ENCODE data around the gene LSM6.

LSM6 gene
- 14.8 to 49.6 (median 34.6) reads per million in 9 experiments for total RNA-seq

DNA sequence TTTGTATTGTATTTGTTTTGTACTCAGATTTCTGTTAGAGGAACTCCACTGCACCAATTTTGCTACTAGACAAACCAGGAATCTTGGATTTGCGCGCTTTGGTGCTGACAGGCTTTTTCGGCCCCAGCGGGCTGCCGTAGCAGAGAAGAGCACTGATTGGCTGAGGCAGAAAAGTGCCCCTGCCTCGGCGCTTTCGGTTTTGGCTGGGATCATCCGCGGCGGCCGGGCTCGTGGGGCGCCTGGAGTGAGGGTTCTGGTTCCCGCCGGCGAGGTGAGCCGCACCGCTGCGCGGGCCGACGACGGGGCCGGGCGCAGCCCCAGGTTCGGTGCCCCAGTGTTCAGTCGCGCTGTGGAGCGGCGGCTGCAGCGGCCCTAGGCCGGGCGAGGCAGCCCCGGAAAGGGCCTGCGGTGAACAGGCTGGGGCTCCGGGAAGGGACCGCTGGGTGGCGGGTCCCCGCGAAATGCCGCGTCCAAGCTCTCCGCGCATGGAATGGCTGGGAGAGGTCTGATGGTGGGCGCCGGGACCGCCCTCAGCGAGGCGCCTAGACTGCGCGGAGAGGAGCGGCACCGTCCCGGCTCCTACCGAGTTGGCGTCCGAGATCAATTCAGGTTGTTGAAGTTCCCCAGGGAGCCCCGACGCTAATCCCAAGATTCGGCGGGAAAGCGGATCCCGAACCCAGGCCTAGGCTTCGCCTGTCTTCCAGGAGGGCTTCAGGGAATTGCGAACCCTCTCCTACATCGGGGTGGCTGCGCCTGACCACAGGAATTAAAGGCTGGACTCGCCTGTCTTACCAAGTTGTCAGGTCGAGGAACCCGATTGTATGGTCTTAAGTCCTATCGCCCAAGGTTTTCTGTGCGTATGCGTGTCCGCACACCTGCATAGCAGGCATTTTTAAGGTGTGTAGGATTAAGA is at the start of gene LSM6:
TSS of gene LSM6 (plus strand) at position 178 of the 913 bp plus-strand sequence. CDS start 7,204 bp downstream, outside the sequence.
- Mint-ChIP-seq H3K27me3 (no peaks in the 10 kb centered on the region), H3K4me1 (ENCODE audit: low read depth in 2 of 2) (peaks cover 27 to 41% of the 10 kb centered on the region in 2 donors)

DNA sequence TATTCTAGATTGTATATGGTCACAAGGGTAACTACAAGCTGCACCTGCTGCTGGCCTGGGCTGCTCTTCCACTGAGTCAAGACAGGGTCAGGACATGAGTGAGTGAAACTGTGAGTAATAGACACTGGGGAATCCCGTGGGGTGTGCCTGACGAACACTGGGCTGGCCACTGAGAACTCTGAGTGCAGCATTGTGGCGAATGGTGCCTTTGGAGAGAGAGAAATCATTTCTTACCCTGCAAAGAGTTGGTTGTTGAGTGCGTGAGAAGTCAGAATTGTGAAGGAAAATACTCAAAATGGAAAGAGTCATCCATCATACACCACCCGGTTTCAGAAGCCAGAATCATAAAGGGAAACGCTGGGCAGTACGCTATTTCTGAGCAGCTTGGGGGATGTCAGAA is 43.1 kb upstream of the LSM6 start:
- Mint-ChIP-seq H3K4me1 (ENCODE audit: low read depth in 2 of 2) (peaks cover 0 to 2% of the 10 kb centered on the region in 2 donors), H3K4me3 (no peak overlapping the region), H3K27ac (no peak overlapping the region), H3K36me3 (ENCODE audit: insufficient read depth) (no peaks in the 10 kb centered on the region), H3K27me3 (peaks cover 42 to 49% of the 10 kb centered on the region in 2 donors), H3K9me3 (no peaks in the 10 kb centered on the region)
- no peak for DNase-seq
- ATAC-seq (replicated peaks) = no peak

More for the DNA sequence above, at the start of gene LSM6:
- peak; percentile 73 to 76 (median 74) for DNase-seq
- H3K27ac Mint-ChIP-seq = peak within 1 kb of the TSS; percentile 90 to 94
- ATAC-seq (replicated peaks) = peak; percentile 93
- H3K9me3 Mint-ChIP-seq = no peaks in the 10 kb centered on the region
- peaks cover 16% of the 10 kb centered on the region for H3K36me3 Mint-ChIP-seq (ENCODE audit: insufficient read depth)
- peak within 1 kb of the TSS; percentile 76 to 88 for H3K4me3 Mint-ChIP-seq

DNA sequence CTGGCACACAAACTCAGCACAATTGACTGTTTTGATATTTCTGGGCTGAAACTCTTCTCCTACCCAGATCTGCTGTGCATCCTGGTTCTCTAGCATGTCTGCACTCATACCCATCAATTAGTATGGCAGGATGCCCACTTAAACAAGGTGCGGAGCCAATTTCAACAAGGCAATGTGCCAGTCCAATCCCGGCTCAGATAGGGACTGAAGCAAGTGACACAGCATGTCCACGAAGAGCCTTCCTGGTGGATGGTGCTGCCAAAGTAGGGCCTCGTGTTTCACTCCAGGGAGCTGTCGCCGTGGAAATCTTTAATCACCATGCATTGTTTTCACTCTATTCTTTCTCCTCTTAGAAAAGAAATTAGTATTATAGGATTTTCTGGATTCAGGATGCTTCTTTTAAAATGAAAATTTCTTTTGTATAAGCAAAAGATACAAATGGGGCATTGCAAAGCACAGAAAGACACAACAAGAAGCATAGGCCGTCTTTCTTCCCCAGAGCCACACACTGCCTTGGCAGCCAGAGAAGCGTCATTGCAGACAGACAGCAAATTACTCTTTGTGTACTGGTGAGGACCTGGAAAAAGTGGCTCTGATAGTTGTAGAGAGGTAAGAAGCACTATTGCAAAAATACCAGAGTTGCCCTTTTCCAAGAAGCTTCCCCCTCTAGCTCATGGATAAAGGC is 40.6 kb upstream of the LSM6 start:
- Mint-ChIP-seq H3K27me3 (peaks cover 57 to 67% of the 10 kb centered on the region in 2 donors), H3K9me3 (no peaks in the 10 kb centered on the region), H3K4me1 (ENCODE audit: low read depth in 2 of 2) (peaks cover 0 to 2% of the 10 kb centered on the region in 2 donors), H3K36me3 (ENCODE audit: insufficient read depth) (no peaks in the 10 kb centered on the region), H3K27ac (no peak overlapping the region), H3K4me3 (no peak overlapping the region)
- DNase-seq (no peak), ATAC-seq (replicated peaks) (no peak)

GRCh38 chr4:146135941-146136340 is 39.6 kb upstream of the LSM6 start:
- no peak overlapping the region for H3K4me3 Mint-ChIP-seq

GRCh38 chr4:146142768-146143167 is 32.8 kb upstream of the LSM6 start:
- DNase-seq (no peak), ATAC-seq (replicated peaks) (no peak)
- Mint-ChIP-seq H3K4me1 (ENCODE audit: low read depth in 2 of 2) (no peaks in the 10 kb centered on the region), H3K9me3 (no peaks in the 10 kb centered on the region), H3K27me3 (peaks cover 42% of the 10 kb centered on the region in 2 donors), H3K4me3 (no peak overlapping the region), H3K27ac (no peak overlapping the region), H3K36me3 (ENCODE audit: insufficient read depth) (no peaks in the 10 kb centered on the region)

More at GRCh38 chr4:146135941-146136340, 39.6 kb upstream of the LSM6 start:
- H3K27me3 Mint-ChIP-seq = peaks cover 55 to 57% of the 10 kb centered on the region in 2 donors
- H3K4me1 Mint-ChIP-seq (ENCODE audit: low read depth in 2 of 2) = peaks cover 0 to 2% of the 10 kb centered on the region in 2 donors
- ATAC-seq (replicated peaks) (no peak), DNase-seq (no peak)
- no peaks in the 10 kb centered on the region for H3K36me3 Mint-ChIP-seq (ENCODE audit: insufficient read depth)
- H3K9me3 Mint-ChIP-seq = no peaks in the 10 kb centered on the region
- no peak overlapping the region for H3K27ac Mint-ChIP-seq

DNA sequence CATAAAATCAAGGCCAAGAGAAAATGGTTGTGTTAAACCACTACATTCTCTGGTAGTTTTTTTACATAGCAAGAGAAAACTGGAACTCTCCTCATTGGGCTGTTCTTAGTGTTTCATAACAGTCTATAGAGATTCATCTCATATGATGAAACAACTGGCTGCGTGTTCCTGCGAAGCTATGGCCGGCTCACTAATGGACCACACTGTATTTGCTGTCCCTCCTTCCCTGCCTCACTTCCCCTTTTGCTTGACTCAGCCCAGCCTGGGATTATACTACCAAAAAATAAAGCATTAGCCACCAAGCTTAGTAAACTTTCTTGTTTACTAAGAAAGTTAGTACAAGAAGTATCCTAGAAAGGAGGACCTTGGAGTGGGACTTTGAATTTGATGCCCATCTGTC is 31.6 kb upstream of the LSM6 start:
- Mint-ChIP-seq H3K4me1 (ENCODE audit: low read depth in 2 of 2) (no peaks in the 10 kb centered on the region), H3K9me3 (no peaks in the 10 kb centered on the region), H3K36me3 (ENCODE audit: insufficient read depth) (no peaks in the 10 kb centered on the region), H3K27ac (no peak overlapping the region), H3K27me3 (peaks cover 31 to 33% of the 10 kb centered on the region in 2 donors), H3K4me3 (no peak overlapping the region)
- no peak for ATAC-seq (replicated peaks)
- DNase-seq = no peak

- Mint-ChIP-seq H3K36me3 (ENCODE audit: insufficient read depth) (no peaks in the 10 kb centered on the region), H3K4me1 (ENCODE audit: low read depth in 2 of 2) (no peaks in the 10 kb centered on the region), H3K4me3 (no peak overlapping the region), H3K27me3 (peaks cover 21 to 23% of the 10 kb centered on the region in 2 donors), H3K27ac (no peak overlapping the region), H3K9me3 (no peaks in the 10 kb centered on the region)
- DNase-seq (no peak), ATAC-seq (replicated peaks) (no peak)
These were observed 28.6 kb upstream of the LSM6 start for GRCh38 chr4:146146918-146147317.

- ATAC-seq (replicated peaks) (no peak), DNase-seq (no peak)
- no peak overlapping the region for H3K4me3 Mint-ChIP-seq
- no peaks in the 10 kb centered on the region for H3K36me3 Mint-ChIP-seq (ENCODE audit: insufficient read depth)
- no peak overlapping the region for H3K27ac Mint-ChIP-seq
- peaks cover 20% of the 10 kb centered on the region in 2 donors for H3K27me3 Mint-ChIP-seq
- no peaks in the 10 kb centered on the region for H3K4me1 Mint-ChIP-seq (ENCODE audit: low read depth in 2 of 2)
- no peaks in the 10 kb centered on the region for H3K9me3 Mint-ChIP-seq
These were observed 27.5 kb upstream of the LSM6 start for GRCh38 chr4:146148021-146148420.

GRCh38 chr4:146154057-146154456 is 21.5 kb upstream of the LSM6 start:
- peaks cover 18 to 23% of the 10 kb centered on the region in 2 donors for H3K27me3 Mint-ChIP-seq
- H3K36me3 Mint-ChIP-seq (ENCODE audit: insufficient read depth) = no peaks in the 10 kb centered on the region
- H3K4me1 Mint-ChIP-seq (ENCODE audit: low read depth in 2 of 2) = no peaks in the 10 kb centered on the region
- no peak for DNase-seq
- no peaks in the 10 kb centered on the region for H3K9me3 Mint-ChIP-seq
- H3K4me3 Mint-ChIP-seq = no peak overlapping the region
- ATAC-seq (replicated peaks) = no peak
- H3K27ac Mint-ChIP-seq = no peak overlapping the region

GRCh38 chr4:146155152-146155724 is 20.3 kb upstream of the LSM6 start:
- H3K4me1 Mint-ChIP-seq (ENCODE audit: low read depth in 2 of 2) = peaks cover 6 to 9% of the 10 kb centered on the region in 2 donors
- H3K27me3 Mint-ChIP-seq = peaks cover 18 to 23% of the 10 kb centered on the region in 2 donors
- no peaks in the 10 kb centered on the region for H3K36me3 Mint-ChIP-seq (ENCODE audit: insufficient read depth)
- no peak overlapping the region for H3K27ac Mint-ChIP-seq
- ATAC-seq (replicated peaks) (no peak), DNase-seq (no peak)
- H3K9me3 Mint-ChIP-seq = no peaks in the 10 kb centered on the region
- H3K4me3 Mint-ChIP-seq = no peak overlapping the region

DNA sequence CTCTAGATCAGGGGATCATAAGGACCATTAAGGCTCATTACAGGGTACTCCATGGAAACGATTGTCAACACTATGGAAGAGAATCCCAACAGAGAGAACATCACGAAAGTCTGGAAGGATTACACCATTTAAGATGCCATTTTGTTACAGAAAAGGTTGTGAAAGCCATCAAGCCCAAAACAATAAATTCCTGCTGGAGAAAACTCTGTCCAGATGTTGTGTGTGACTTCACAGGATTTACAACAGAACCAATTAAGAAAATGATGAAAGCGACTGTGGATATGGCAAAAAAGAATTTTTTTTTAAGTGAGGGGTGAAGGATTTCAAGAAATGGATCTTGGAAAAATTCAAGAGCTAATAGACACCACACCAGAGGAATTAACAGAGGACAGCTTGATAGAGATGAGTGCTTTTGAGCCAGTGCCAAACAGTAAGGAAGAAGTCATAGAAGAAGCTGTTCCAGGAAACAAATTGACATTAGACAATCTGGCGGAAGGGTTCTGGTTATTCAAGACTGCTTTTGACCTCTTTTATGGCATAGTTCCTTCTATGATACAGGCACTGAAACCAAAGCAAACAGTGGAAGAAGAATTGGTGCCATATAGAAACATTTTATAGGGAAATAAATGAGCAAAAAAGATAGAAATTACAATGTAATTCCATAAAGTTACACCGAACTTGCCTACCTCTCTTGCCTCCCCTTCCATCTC is 17.3 kb upstream of the LSM6 start:
- no peak overlapping the region for H3K27ac Mint-ChIP-seq
- peaks cover 6 to 9% of the 10 kb centered on the region in 2 donors for H3K4me1 Mint-ChIP-seq (ENCODE audit: low read depth in 2 of 2)
- ATAC-seq (replicated peaks) (no peak), DNase-seq (no peak)
- peaks cover 27 to 28% of the 10 kb centered on the region in 2 donors for H3K27me3 Mint-ChIP-seq
- H3K36me3 Mint-ChIP-seq (ENCODE audit: insufficient read depth) = peaks cover 2% of the 10 kb centered on the region
- H3K4me3 Mint-ChIP-seq = no peak overlapping the region
- no peaks in the 10 kb centered on the region for H3K9me3 Mint-ChIP-seq

- no peaks in the 10 kb centered on the region for H3K9me3 Mint-ChIP-seq
- ATAC-seq (replicated peaks) (peak; percentile 42), DNase-seq (no peak)
- H3K27me3 Mint-ChIP-seq = peaks cover 36 to 38% of the 10 kb centered on the region in 2 donors
- peaks cover 6 to 9% of the 10 kb centered on the region in 2 donors for H3K4me1 Mint-ChIP-seq (ENCODE audit: low read depth in 2 of 2)
- peaks cover 2% of the 10 kb centered on the region for H3K36me3 Mint-ChIP-seq (ENCODE audit: insufficient read depth)
- no peak overlapping the region for H3K27ac Mint-ChIP-seq
- H3K4me3 Mint-ChIP-seq = peak overlapping the region; percentile 17 to 20
These were observed 16.0 kb upstream of the LSM6 start for GRCh38 chr4:146159384-146160058.

Data from effector memory CD8-positive, alpha-beta T cell (primary cell).